ENCODE measurements around the gene NFIC.

DNA sequence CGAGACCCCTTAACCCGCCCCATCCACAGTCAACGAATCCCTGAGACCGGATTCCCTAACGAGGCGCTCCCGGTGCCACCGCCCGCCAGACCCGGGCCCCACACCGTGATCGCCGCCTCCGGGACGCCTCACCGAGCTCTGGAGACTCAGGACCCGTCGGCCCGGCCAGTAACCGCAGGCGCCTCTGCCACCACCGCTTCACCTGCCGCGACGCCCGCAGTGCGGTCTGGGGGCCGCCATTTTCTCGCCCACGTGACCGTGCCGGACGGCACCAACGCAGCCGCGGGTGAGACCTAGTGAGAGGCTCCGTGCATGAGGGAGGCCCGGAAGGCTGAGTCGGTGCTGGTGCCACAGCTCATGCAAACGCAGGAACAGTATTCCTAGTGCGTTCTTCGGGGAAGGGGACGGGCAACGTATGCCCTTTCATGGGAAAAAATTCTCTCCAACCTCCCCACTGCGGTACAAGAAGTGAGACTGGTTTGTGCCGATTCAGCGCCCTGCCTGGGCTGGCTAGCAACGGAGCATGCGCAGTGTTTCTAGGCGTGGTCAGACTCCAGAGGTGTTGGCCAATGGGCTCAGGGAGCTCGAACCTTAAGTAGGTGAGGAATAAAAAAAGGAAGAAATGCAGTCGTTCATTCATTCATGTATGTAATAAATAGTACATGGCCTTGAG lies 134.2 kb downstream of the NFIC start, which contains the start of gene DOHH:
- TF ChIP-seq, protein P1, sequence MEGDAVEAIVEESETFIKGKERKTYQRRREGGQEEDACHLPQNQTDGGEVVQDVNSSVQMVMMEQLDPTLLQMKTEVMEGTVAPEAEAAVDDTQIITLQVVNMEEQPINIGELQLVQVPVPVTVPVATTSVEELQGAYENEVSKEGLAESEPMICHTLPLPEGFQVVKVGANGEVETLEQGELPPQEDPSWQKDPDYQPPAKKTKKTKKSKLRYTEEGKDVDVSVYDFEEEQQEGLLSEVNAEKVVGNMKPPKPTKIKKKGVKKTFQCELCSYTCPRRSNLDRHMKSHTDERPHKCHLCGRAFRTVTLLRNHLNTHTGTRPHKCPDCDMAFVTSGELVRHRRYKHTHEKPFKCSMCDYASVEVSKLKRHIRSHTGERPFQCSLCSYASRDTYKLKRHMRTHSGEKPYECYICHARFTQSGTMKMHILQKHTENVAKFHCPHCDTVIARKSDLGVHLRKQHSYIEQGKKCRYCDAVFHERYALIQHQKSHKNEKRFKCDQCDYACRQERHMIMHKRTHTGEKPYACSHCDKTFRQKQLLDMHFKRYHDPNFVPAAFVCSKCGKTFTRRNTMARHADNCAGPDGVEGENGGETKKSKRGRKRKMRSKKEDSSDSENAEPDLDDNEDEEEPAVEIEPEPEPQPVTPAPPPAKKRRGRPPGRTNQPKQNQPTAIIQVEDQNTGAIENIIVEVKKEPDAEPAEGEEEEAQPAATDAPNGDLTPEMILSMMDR (conservative IDR thresholded peaks at IDR 0.05 in 1 of 2, IDR thresholded peaks at IDR 0.05 in 1 of 2; ENCODE audit: extremely low read depth in 1 of 2, insufficient read depth in 1 of 2, low read depth in 1 of 2, low read length in 2 of 2) = no peak
- no peak for TF ChIP-seq EZH2 (IDR thresholded peaks at IDR 0.05; ENCODE audit: borderline replicate concordance, low read length)

Data from mammary epithelial cell (primary cell).